GM19025 (cell line): ENCODE results near the gene VNN1.
A peak's percentile ranks its signal among the peaks of the same experiment; 100 is the strongest.
"Not testable (repeated sequence)": the region's sequence is repeated elsewhere in the genome, so short reads cannot be mapped to it uniquely, and the experiment has no call there.

ENCODE experiments used
- ATAC-seq: cut with Tn5 transposase; IDR thresholded peaks from one replicate; pipeline ENCODE4 v1.9.1; 2021; ENCODE audit warnings: mild to moderate bottlenecking, low read depth, moderate library complexity; ENCODE audit not compliant: unreplicated experiment

The VNN1 gene

DNA sequence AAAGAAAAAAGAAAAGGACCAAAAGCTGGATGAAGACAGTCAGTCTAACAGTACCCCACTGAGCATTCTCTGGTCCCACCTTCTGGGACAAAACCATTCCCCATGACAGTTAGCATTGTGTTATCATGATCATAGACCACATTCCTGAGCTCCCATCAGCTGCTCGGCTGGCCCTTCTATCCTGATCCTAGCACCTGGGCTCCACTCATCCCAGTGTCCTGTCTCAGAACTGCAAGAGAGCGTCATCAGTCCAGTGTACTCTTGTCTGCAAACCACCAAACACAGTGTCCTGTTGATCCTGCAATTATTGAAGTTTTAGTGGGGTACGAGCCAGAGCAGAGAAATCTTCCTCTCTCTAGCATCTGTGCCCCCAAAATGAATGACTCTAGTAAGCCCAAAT is 38.9 kb downstream of the VNN1 start:
- no peak for ATAC-seq

DNA sequence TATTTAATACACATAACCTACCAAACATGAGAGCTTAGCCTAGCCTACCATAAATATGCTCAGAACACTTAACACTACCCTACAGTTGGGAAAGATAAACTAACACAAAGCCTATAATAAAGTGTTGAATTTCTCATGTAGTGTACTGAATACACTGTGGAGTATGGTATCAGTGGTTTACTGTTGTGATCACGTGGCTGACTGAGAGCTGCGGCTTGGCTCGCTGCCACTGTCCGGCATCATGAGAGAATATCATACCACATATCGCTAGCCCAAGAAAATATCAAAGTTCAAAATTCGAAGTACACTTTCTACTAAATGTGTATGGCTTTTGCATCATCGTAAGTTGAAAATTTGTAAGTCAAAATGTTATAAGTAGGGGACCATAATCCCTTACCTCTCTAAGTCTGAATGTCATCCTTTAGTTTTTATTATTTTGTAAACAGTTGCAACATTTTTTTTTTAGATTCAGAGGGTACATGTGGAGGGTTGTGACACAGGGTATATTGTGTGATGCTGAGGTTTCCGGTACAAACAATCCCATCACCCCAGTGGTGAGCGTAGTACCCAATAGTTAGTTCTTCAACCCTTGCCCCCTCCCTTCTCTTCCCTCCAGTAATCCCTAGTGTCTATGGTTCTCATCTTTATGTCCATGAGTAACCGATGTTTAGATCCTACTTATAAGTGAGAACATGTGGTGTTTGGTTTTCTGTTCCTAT is 40.3 kb downstream of the VNN1 start:
- ATAC-seq = no peak

DNA sequence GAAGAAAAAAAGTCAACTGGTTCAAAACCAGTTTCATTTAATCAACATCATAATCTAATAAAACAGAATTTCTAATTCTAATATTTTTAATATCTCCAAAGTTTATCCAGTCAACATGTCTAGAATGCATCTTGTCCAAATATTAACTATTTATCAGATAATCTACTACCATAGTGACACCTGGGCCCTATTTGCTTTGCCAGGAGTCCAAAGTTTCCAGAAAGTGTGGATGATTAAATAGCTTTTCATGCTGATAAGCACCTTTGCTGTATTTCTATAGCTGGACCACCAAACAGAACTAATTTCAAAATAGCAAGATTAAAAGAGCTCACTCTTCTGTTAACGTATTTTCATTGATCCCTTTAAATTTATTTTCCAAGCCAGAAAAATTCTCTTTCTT is 42.6 kb downstream of the VNN1 start:
- no peak for ATAC-seq

DNA sequence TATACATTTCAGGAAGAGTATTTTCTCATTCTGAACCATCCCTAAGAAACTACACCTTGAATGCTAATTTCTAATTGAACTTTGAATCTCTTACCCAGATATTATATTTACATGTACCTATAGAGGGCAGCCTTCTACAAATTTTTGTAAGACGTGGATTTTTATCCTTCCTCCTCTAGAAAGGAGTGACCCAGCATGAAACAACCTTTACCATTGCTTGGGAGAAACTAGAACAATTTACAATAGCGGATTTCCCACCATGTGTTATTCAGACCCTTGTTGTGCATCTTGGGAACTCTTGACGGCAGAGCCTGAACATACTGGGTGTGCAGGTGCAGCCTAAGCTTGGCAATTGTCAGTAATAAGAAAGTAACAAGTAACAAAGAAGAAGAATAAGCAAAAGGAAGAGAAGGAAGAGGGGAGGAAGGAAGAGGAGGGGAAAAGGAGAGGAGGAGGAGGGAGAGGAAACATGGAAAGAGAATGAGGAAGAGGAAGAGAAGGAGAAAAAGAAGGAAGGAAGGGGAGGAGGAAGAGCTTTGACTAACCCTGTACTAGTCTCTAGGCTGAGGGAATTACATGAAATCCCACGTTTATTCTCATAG is 44.1 kb downstream of the VNN1 start:
- ATAC-seq = no peak

DNA sequence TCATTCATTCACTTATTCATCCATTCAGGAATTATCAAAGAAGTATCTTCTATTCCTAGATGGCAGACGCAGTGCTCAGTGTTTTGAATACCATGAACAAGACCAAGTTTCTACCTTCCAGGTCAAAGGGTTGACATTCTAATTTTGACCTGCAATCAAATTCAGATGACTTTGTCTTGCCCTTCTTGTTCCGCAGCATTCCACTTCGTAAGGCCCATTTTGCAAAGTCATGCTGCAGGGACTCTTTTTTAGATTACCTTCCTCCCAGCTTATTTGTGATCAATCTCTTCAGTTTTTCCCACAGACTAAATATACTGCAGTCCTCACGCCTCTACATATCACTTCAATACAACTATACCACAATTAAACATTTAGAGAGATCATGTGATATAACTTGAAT is 47.7 kb downstream of the VNN1 start:
- no peak for ATAC-seq

DNA sequence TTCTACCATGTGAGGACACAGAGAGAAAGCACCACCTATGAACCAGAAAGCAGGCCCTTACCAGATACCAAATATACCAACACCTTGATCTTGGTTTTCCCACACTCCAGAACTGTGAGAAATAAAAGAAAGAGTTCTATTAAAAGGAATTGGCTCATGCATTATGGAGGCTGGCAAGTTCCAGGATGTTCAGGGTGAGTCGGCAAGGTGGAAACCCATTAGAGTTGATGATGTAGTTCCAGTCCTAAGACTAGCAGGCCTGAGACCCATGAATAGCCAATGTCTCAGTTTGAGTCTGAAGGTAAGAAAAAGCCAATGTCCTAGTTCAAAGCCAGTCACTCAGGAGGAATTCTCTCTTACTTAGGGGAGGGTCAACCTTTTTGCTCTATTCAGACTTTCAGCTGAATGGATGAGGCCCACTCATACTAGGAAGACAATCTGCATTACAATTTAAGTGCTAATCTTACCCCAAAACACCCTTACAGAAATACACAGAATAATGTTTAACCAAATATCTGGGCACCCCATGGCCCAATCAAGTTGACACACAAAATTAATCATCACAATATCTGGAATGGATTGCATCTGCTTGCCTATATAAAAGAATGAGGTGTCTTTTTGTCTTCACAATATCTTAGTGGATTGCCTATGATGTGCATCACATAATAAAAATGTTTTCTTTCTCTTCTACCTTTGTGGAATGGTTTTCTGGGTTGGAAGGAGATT is 49.4 kb downstream of the VNN1 start:
- no peak for ATAC-seq

DNA sequence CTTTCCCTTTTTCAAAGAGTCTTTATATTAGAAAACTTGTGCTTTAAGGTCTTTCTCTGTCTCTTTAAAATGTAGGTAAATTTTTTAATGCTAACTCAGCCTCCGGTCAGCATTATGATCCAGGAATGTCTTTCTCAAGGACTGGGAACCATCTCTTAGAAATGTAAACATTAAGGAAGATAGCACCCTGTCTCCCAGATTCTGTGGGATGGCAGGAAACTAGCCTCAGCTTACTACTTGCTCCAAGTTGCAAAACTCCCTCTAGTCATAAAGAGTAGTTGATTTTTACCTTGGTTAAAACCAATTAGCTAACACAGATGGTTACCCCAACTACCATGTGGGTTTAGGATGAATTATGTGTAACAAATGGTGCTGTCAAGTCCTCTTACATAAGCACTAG is 50.2 kb downstream of the VNN1 start:
- ATAC-seq = no peak

DNA sequence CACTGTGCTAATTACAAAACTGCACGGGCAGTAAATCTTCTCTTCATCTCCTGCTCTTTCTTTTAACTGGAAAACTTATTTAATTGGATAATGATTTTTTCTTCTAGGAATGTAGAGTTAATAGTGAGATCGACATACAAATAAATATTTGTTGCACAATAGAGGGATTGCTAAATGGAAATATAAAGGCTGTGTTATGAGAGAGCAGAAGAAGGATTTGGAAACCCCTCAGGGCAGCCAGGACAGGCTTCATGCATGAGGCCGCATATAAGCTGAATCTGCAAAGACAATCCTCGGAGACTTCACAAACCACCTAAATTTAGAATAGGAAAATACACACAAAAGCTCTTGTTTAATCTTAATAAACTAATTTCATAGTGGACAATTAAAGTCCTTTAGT is 51.9 kb downstream of the VNN1 start:
- ATAC-seq = no peak

DNA sequence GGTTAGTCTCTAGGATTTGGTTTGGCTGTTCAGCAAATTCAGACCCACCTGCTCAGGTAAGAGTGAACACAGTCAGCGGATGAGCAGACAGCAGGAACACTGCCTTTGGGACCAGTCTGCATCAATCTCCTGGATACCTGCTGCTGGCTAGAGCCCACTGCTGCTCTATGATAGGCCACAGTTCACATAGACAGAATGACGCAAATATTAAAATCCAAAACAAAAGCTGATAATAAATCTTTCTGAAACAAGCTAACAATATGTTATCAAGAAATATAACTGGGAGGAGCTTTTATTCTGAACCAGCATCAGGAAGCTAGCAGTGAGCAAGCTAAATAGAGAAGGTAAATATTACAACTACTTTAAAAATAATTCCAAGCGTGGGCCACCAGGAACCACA is 54.8 kb downstream of the VNN1 start, which contains the start of gene TAAR1:
Gene TAAR1, minus strand, starts transcription at position 101 of the 400 bp plus-strand sequence. CDS start 13,179 bp downstream, outside the sequence.
- ATAC-seq = no peak

DNA sequence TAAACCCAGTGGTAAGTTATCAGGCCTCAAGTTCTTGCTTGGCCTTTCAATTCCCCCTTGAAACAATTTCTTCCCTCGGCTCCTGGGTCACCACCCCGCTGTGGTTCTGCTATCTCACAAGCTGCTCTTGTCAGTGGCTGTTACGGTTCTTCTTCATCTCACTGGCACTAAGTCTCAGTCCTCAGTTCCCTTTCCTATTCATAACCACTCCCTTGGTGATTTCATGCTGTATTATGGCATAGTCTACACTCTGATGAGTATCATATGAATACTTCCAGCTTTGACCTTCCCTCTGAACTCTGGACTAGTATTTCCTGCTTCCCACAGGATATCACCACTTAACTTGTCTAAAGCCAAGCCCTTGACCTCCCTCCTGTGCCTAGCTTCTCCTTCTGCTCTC is 62.8 kb downstream of the VNN1 start:
- ATAC-seq = no peak

DNA sequence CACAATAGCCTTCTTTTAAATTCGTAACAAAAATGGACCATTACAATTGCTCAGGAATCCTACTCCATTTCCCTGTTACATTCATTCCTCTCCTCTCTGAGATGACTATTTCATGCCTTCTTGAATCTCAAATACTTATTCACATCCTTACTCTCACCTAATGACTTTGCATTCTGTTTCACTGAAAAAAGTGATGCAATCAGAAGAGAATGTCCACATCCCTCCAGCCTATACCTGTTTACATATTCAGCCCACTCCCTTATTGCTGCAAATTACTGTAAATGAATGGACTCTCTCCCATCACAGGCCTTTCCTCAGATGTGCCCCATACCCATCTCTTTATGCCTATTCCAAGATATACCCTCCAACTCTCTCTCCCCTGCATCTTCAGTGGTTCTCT is 63.4 kb downstream of the VNN1 start:
- no peak for ATAC-seq

DNA sequence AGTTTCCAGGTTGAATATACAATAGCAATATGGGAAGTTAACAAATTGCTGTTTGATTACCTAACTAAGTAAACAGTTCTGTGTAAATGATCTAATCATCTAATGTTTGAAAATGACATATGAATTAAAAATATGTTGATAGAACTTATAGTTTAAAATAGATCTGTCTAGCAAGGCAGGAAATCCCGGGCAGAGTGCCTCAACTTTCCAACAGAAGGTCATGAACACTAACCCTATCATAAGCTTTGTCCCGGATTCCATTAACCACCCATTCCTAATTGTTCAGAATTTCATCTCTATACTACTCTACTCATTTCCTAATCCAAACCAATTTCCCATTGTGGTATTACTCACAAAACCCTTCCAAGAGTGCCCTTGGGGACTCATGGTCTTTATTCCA is 65.0 kb downstream of the VNN1 start:
- no peak for ATAC-seq

DNA sequence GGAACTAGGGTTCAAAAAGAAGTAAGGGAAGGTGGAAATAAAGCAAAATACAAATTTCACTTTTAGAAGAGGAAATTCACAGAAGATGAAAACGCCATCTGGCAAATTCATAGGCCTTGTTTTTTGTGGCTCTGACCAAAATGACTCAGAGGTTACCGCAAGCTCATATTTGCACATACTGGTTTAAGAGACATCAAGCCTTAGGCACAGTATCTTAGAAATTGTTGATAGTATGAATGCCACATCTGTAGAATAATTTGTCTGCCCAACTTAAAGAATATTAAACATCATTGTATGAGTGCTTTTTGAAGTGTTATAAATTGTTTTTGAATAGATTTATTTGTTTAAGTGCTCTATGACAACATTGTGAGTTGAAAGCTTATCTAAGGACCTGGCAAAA is 65.5 kb downstream of the VNN1 start:
- ATAC-seq = peak; percentile 70

DNA sequence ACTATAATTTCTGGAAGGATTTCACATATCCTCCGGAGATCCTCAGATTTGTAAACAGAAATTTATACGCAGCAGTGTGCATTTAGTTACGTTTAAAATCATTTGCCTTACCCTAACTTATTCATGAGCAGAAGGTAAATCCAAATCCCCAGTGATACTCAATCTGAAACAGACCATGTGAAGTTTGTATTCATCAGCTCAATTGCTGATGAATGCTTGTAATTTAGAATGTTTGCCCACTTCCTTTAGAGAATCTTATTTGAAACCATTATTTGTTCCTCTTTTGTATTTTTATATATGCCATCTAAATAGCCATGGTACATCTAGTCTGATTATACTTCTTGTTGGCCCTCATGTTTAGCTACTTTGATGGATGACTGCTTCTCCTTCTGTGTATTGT is 70.3 kb downstream of the VNN1 start:
- no peak for ATAC-seq

DNA sequence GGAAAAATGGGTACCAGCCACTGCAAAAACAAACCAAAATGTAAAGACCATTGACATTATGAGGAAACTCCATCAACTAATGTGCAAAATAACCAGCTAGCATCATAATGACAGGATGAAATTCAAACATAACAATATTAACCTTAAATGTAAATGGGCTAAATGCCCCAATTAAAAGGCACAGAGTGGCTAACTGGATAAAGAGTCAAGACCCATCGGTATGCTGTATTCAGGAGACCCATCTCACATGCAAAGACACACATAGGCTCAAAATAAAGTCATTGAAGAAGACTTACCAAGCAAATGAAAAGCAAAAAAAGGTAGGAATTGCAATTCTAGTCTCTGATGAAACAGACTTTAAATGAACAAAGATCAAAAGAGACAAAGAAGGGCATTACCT is 76.7 kb downstream of the VNN1 start:
- ATAC-seq = not testable (repeated sequence)

DNA sequence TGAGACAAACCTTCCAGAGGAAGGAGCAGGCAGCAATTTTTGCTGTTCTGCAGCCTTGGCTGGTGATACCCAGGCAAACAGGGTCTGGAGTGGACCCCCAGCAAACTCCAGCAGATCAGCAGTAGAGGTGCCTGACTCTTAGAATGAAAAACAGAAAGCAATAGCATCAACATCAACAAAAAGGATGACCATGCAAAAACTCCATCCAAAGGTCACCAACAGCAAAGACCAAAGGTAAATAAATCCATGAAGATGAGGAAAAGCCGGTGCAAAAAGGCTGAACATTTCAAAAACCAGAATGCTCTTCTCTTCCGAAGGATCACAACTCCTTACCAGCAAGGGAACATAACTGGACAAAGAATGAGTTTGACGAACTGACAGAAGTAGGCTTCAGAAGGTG is 77.9 kb downstream of the VNN1 start:
- not testable (repeated sequence) for ATAC-seq

DNA sequence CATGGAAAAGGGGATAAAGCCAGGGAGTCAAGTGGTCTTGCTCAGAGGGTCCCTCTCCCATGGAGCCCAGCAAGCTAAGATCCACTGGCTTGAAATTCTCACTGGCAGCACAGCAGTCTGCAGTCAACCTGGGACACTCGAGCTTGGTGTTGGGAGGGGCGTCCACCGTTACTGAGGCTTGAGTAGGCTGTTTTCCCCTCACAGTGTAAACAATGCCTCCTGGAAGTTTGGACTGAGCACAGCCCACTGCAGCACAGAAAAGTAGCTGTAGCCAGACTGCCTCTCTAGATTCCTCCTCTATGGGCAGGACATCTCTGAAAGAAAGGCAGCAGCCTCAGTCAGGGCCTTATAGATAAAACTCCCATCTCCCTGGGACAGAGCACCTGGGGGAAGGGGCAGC is 78.6 kb downstream of the VNN1 start:
- ATAC-seq = not testable (repeated sequence)

DNA sequence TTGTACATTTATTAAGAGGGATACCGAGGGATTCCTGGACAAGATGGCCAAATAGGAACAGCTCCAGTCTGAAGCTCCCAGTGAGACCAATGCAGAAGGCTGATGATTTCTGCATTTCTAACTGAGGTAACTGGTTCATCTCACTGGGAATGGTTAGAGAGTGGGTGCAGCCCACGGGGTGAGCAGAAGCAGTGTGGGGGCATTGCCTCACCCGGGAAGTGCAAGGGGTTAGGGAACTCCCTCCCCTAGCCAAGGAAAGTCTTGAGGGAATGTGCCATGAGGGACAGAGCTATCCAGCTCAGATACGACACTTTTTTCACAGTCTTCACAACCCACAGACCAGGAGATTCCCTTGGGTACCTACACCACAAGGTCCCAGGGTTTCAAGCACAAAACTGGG is 79.1 kb downstream of the VNN1 start:
- no peak for ATAC-seq

DNA sequence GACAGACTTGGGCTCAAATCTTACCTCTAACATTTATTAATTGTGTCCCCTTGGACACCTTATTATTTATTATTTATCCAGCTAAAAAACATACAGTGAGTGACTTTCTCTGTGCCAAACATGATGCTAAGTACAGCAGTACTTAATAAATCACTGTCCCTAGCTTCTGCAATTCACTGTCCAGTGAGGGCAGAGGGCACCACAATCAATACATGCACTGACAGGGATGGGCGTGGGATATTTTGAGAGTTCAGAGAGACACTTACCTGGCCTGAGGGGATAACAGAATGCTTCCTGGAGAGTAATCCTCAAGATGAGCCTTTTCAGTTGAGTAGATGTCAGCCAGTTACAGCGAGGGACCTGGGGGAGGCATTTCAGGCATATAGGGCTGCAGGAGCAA is 80.5 kb downstream of the VNN1 start:
- ATAC-seq = no peak
